Gastroesophageal sphincter (tissue), 3 donors: ENCODE data around the gene CRYBA4.

Source experiments
- CTCF ChIP-seq, 4 experiments: fragments of 200-600 bp in 2 of 4; fragments of 450-650 bp in 2 of 4; sonication (generic) in 1 of 4; IDR thresholded peaks; one replicate each; pipeline ENCODE4 v1.5.1; 2017 to 2019; ENCODE audit warnings: antibody characterized with exemption in 4 of 4, mild to moderate bottlenecking in 2 of 4, moderate library complexity in 2 of 4
- EP300 ChIP-seq: sonication (generic); formaldehyde crosslinking; IDR thresholded peaks from one replicate; pipeline ENCODE4 v1.6.1; 2017; ENCODE audit warnings: antibody characterized with exemption, mild to moderate bottlenecking
- POLR2A ChIP-seq, 2 donors: fragments of 450-650 bp; IDR thresholded peaks; one replicate each; pipeline ENCODE4 v1.6.1; 2017; ENCODE audit warnings: antibody characterized with exemption in 2 of 2, mild to moderate bottlenecking in 2 of 2, moderate library complexity in 1 of 2
- POLR2AphosphoS5 ChIP-seq: sonication (generic); formaldehyde crosslinking; IDR thresholded peaks from one replicate; pipeline ENCODE4 v1.6.1; 2017; ENCODE audit warnings: antibody characterized with exemption

DNA sequence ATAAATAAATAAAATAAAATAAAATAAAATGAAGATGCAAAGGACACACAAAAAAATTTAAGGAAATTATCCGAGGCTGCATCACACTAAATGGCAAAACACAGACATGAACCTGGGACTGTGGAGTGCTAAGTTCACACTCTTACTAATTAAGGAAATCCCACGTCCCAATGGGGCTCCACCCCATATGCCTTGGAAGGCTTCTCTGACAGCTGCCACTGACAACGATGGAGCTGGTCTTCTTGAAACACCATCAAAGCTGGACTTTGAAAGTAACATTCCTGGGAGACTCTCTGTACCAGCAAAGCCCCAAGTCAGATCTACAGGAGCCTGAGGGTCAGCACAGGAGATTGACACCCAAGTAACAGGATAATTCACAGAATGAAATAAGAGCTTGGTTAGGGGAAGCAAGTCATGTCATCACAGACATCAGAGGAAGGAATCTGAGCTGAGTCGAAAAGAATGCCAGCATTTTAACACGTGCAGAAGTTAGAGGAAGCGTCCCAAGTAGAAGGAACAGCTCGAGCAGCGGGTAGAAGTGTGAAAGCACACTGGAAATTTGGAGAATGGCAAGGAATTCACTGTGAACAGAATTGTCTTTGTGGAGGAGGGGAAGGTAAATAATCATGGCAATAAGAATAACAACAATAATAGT, 45.6 kb upstream of the CRYBA4 start:
- TF ChIP-seq POLR2A (IDR thresholded peaks at IDR 0.05) (no peak), CTCF (IDR thresholded peaks at IDR 0.05) (no peak), POLR2AphosphoS5 (no peak), EP300 (no peak)
